Measurements from ENCODE around the gene PLXNA1.

The PLXNA1 gene

GRCh38 chr3:127003175-127003555, 20.2 kb downstream of the PLXNA1 start:
- DNase-seq: no peak

GRCh38 chr3:127003601-127004280, 20.8 kb downstream of the PLXNA1 start:
- DNase-seq: no peak

GRCh38 chr3:127004641-127005397, 21.9 kb downstream of the PLXNA1 start:
- DNase-seq: no peak

- DNase-seq: no peak
These were observed 23.1 kb downstream of the PLXNA1 start for GRCh38 chr3:127005864-127006500.

GRCh38 chr3:127006781-127007436, 24.0 kb downstream of the PLXNA1 start:
- DNase-seq: no peak

- no peak for DNase-seq
These were observed 25.3 kb downstream of the PLXNA1 start for GRCh38 chr3:127008236-127008635.

- no peak for DNase-seq
These were observed 26.6 kb downstream of the PLXNA1 start for GRCh38 chr3:127009531-127009930.

GRCh38 chr3:127011270-127011992, 28.5 kb downstream of the PLXNA1 start:
- no peak for DNase-seq

GRCh38 chr3:127012091-127012490, 29.2 kb downstream of the PLXNA1 start:
- no peak for DNase-seq

- DNase-seq: no peak
These were observed 30.3 kb downstream of the PLXNA1 start for GRCh38 chr3:127013181-127013580.

GRCh38 chr3:127013758-127014535, 31.0 kb downstream of the PLXNA1 start:
- DNase-seq: no peak

GRCh38 chr3:127014536-127015281, 31.8 kb downstream of the PLXNA1 start:
- DNase-seq: no peak

GRCh38 chr3:127015282-127016042, 32.5 kb downstream of the PLXNA1 start:
- DNase-seq: no peak

GRCh38 chr3:127016043-127016343, 33.1 kb downstream of the PLXNA1 start:
- no peak for DNase-seq

- DNase-seq: no peak
These were observed 33.5 kb downstream of the PLXNA1 start for GRCh38 chr3:127016461-127016860.

GRCh38 chr3:127017229-127017628, 34.3 kb downstream of the PLXNA1 start:
- no peak for DNase-seq

GRCh38 chr3:127017781-127018180, 34.9 kb downstream of the PLXNA1 start:
- DNase-seq: no peak

- no peak for DNase-seq
These were observed 35.5 kb downstream of the PLXNA1 start for GRCh38 chr3:127018306-127018828.

GRCh38 chr3:127019449-127019848, 36.5 kb downstream of the PLXNA1 start:
- no peak for DNase-seq

- no peak for DNase-seq
These were observed 37.6 kb downstream of the PLXNA1 start for GRCh38 chr3:127020543-127020942.

Data from NCI-H187 treated with DMSO at 0.1 percent for 48 hours (cell line).